NCI-H2227 (cell line): ENCODE data around the gene RPS2.

ENCODE experiments used
- DNase-seq: peaks from one replicate; lab custom pipeline; 2025; ENCODE audit not compliant: unreplicated experiment; lab: John Stamatoyannopoulos, UW

Gene RPS2

DNA sequence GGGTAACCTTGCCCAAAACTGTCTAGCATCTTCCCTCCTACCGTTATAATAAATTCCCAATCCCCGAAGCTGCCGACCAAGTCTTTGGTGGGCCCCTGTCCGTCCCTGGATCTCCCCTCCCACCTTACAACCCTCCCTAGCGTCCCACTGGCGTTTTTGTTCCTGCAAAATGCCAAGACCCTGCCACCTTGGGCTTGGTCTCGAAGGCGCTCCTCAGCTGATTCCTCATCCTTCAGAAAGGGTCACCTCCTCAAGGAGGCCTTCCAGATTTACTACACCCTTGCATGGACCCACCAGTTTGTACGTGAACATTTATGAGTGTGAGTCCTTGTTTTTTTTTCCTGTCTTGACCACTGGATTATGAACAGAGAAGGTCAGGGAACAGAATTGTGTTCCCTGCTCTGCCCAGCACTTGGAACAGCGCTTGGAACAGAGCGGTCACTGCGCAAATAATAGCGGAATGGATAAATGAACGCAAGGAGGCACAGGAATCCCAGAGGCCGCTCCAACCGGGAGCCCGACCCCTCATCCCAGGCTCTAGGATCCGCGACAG lies 18.4 kb upstream of the RPS2 start:
- no peak for DNase-seq

GRCh38 chr16:1982013-1982433 lies 17.4 kb upstream of the RPS2 start:
- DNase-seq: no peak

GRCh38 chr16:1981398-1981836 lies 16.8 kb upstream of the RPS2 start, which contains the start of gene NOXO1:
Gene NOXO1 (minus strand): TSS chr16:1981469. CDS start chr16:1981179, 290 bp downstream.
- peak; percentile 48 for DNase-seq

GRCh38 chr16:1980770-1981087 lies 16.1 kb upstream of the RPS2 start:
- DNase-seq: no peak

DNA sequence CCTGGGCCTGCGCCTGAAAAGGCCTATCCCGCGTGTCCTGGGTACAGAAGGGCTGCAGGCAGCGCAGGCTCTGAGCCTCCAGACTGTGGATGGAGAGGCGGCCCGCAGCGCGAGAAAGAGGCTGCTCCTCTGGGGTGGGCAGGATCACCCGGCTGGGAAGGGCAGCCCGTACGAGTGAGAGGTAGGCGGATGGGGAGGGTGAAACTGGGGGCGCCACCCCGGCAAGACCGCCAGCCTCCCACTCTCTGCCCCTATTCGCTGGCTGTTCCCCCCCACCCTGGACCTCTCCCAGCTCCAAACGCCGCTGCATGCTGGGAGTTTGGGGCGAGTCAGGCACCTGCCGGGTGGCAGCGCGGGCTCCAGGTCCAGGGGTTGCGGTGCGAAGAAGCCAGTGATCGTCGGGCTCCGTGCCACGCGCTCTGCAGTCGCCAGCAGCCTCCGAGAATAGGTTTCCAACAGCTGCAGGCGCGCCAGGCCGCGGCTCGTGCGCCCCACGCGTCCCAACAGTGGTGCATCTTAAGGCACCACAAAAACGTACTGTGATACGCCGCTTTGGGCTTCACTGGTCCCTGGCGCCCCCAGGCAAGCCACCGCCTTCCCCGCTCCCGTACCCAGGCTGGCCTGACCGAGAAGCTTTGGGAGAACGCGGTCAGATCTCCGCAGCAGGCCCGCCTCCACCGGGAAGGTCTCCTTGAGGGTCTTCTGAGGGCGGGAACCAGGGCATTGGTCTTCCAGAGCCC lies 15.6 kb upstream of the RPS2 start:
- no peak for DNase-seq

DNA sequence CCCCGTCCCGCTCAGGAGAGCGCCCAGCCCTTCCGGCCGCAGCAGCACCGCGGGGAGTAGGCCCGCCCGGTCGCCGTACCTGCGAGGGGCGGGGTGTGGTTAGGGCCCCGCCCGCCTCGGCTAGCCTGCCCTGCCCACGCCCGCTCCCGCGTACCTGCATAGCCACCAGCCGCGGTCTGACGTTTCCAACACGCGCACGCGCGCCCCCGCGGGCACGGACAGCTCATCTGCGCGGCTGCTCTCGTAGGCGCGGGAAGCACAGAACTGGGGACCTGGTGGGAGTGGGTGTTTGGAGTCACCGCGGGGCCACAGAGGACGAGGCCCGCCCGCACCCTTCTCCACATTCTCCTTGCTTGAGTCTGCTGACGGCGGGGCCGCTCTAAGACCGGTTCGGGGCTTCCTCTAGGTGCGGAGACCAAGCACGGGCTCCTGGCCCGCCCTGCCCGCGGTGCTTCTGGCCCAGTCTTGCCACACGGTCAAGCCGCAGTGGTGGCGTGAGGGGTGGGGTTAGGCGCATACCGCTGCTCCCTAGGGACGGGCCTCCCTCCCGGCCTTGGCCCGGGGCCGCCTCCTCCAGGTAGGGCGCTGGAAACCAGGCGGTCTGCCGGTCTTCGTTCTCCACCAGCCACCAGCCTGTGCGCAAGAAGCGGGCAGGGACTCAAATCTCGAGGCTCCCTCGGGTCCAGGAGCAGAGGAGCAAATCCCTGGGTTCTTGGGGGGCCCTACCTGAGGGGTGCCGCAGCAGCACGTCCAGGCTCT lies 14.8 kb upstream of the RPS2 start:
- no peak for DNase-seq

DNA sequence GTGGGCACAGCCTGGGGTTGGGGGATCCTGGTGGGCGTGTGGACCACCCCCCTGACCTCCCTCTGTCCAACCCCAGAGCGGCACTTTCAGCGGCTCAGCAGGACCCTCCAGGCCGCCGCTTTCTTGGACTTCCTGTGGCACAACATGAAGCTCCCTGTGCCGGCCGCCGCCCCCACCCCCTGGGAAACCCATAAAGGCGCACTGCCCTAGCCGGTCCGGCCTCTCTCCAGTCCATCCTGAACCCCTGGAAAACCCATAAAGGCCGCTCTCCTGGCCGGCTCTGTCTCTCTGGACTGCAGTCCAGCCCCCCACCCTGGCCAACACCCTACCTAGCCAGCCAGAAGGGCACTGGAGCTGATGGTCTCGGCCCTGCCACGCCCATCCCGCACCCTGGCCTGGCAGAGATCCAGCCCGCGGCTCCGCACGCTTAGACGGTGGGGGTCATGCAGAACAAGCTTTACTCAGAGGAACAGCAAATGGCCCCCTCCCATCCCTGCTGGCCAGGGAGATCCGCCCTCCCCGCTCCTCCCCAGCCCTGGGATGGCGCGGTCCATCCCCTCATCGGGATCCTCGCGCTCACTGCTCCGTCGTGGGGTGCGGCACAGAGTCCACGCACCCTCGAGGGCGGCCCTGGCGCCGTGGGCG lies 14.0 kb upstream of the RPS2 start:
- no peak for DNase-seq

DNA sequence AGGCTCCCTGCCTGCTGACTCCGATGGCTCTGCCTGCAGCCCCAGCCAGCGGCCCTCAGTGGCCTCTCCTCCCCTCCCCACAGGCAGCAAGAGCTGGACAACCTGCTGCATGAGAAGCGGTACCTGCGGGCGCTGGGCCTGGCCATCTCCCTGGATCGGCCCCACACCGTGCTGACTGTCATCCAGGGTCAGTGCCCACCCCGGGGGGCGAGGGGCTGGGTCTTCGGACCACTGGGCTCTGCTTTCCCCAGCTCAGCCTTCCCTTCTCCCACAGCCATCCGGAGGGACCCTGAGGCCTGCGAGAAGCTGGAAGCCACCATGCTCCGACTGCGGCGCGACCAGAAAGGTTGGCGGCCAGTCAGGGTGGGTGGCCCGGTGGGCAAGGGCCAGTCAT lies 13.2 kb upstream of the RPS2 start:
- DNase-seq: no peak

GRCh38 chr16:1976951-1977874 lies 12.6 kb upstream of the RPS2 start:
- DNase-seq: no peak

- DNase-seq: no peak
Observed at GRCh38 chr16:1976216-1976520, 11.5 kb upstream of the RPS2 start.

GRCh38 chr16:1975432-1976215 lies 11.0 kb upstream of the RPS2 start:
- DNase-seq: no peak

- no peak for DNase-seq
Observed at GRCh38 chr16:1974157-1975070, 9.8 kb upstream of the RPS2 start.

DNA sequence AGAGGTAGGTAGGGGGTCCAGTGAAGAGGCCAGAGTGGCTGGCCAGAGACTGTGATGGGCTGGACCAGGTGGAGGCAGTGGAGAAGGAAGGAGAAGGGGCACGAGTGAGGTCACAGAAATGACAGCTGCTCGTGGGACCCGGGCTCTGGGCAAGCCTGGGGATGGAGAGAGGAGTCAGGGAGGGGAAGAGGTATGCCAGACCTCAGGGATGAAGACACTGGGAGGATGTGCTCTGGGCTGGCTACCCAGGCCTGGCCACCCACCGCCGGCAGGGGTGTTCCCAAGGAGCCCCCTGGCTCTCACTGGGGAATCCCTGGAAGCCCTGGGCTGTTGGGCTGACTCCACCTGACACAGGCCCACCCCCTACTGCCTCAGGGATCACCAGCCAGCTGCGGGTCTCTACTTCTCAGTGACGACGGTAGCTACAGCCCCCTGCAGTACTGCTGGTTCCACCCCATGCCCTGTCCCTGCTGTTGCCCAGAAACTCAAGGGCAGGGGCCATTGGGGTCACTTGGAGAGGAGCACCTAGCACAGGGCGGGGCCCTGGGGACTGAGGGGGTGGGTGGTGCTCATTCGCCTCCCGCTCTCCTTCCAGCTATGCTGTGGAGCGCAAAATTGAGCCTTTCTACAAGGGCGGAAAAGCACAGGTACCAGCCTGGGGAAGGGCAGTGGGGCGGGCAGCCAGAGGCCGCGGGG lies 9.0 kb upstream of the RPS2 start:
- no peak for DNase-seq

- peak; percentile 49 for DNase-seq
Observed at GRCh38 chr16:1972490-1972877, 7.9 kb upstream of the RPS2 start.

DNA sequence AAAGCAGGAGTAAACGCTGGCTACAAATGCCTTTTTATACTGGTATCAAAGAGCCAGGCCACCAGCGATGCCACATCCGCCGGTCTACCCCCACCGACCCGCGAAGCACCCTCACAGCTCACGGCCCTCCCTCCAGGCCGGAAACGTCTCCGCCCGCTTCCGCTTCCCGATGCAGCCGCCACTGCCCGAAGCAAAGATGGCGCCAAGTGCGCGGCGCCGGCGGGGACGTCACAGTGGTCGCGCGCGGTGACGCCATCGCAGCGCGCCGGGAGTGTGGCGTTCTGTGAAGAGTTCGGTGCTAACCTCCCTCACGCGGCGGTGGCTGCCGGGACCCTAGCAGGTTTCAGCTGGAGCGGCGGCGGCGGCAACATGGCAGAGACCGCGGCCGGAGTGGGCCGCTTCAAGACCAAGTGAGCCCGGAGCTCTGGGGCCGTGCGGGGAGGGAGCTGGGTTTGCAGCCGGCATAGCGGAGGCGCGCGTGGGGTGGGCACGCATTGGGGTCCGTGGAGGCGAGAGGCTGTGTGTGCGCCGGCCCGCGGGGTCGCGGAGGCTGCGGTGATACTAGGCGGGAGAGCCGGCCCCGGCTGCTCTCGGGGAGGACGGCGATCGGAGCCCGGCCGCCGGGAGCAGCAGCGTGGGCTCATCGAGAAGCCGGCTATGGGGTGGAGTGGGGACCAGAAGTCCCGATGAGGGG lies 7.3 kb upstream of the RPS2 start, which contains the start of gene TBL3:
TBL3 (plus strand) TSS at position 258 of the 694 bp plus-strand sequence; CDS start at position 370, 112 bp downstream.
- peak; percentile 98 for DNase-seq

- DNase-seq: no peak
Observed at GRCh38 chr16:1968146-1968953, 3.7 kb upstream of the RPS2 start.

DNA sequence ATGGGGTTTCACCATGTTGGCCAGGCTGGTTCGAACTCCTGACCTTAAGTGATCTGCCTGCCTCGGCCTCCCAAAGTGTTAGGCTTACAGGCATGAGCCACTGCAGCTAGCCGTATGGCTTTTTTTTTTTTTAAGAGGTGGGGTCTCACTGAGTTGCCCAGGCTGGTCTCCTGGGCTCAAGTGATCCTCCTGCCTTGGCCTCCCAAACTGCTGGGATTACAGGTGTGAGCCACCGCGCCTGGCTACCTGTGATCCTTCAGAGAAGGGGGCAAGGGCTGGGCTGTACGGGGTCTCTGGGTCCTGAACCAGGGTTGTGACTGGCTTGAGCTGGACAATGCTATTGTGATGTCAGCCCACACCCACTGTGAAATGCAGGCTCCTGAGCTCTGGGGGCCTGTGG lies 1.8 kb upstream of the RPS2 start, which contains the start of gene RNF151:
RNF151 (plus strand) TSS at position 397 of the 400 bp plus-strand sequence. CDS start 26 bp downstream, outside the sequence.
- no peak for DNase-seq
